GM23248 (cell line): ENCODE results near the gene IL17REL. TPM values are rescaled to one million over a fixed set of nuclear protein-coding genes. Genes with fewer than 3 reads are reported as not detected.

Source experiments
- DNase-seq: peaks from one replicate; pipeline ENCODE4 v3.0.0-alpha.2; 2015
- H2AFZ ChIP-seq: fragments of 200-600 bp; sonication (generic); 2 replicates; pipeline ENCODE4 v1.6.1; 2016; ENCODE audit warnings: antibody characterized with exemption
- H3F3A ChIP-seq: fragments of 200-600 bp; sonication (generic); 2 replicates; pipeline ENCODE4 v1.6.1; 2016; ENCODE audit warnings: mild to moderate bottlenecking, antibody characterized with exemption, mixed run types; ENCODE audit not compliant: insufficient read depth
- H3K27ac ChIP-seq: fragments of 200-600 bp; sonication (generic); 2 replicates; pipeline ENCODE4 v1.5.1; 2016; ENCODE audit warnings: mild to moderate bottlenecking
- H3K27me3 ChIP-seq: fragments of 200-600 bp; sonication (generic); replicated peaks from 2 replicates; pipeline ENCODE4 v1.6.1; 2016; ENCODE audit warnings: mild to moderate bottlenecking; ENCODE audit not compliant: insufficient read depth
- H3K36me3 ChIP-seq: fragments of 200-600 bp; sonication (generic); 2 replicates; pipeline ENCODE4 v1.6.1; 2016; ENCODE audit warnings: low read depth, mild to moderate bottlenecking
- H3K4me1 ChIP-seq: fragments of 200-600 bp; sonication (generic); 2 replicates; pipeline ENCODE4 v1.6.1; 2016; ENCODE audit warnings: mild to moderate bottlenecking; ENCODE audit not compliant: insufficient read depth
- H3K4me2 ChIP-seq: fragments of 200-600 bp; sonication (generic); one replicate; pipeline ENCODE4 v1.6.1; 2016; ENCODE audit warnings: mild to moderate bottlenecking; ENCODE audit not compliant: unreplicated experiment
- H3K4me3 ChIP-seq: fragments of 200-600 bp; sonication (generic); 2 replicates; pipeline ENCODE4 v1.5.1; 2016; ENCODE audit warnings: mild to moderate bottlenecking
- H3K79me2 ChIP-seq: fragments of 200-600 bp; sonication (generic); 2 replicates; pipeline ENCODE4 v1.6.1; 2016; ENCODE audit warnings: mild to moderate bottlenecking; ENCODE audit not compliant: insufficient read depth
- H3K9ac ChIP-seq: fragments of 200-600 bp; sonication (generic); 2 replicates; pipeline ENCODE4 v1.6.1; 2016; ENCODE audit warnings: mild to moderate bottlenecking
- H3K9me2 ChIP-seq: fragments of 200-600 bp; sonication (generic); 2 replicates; pipeline ENCODE4 v1.6.1; 2016; ENCODE audit warnings: mixed run types, mild to moderate bottlenecking, moderate library complexity; ENCODE audit not compliant: insufficient read depth
- H3K9me3 ChIP-seq: fragments of 200-600 bp; sonication (generic); one replicate; pipeline ENCODE4 v1.6.1; 2017; ENCODE audit warnings: low read depth
- H4K20me1 ChIP-seq: fragments of 200-600 bp; sonication (generic); 2 replicates; pipeline ENCODE4 v1.6.0; 2016; ENCODE audit not compliant: insufficient read depth
- EZH2 ChIP-seq: fragments of 200-600 bp; sonication (generic); IDR thresholded peaks from 2 replicates; pipeline ENCODE4 v1.6.1; 2018; ENCODE audit warnings: antibody characterized with exemption, mild to moderate bottlenecking; ENCODE audit not compliant: insufficient read depth, poor library complexity, severe bottlenecking
- EZH2phosphoT487 ChIP-seq: fragments of 200-600 bp; sonication (generic); IDR thresholded peaks from 2 replicates; pipeline ENCODE4 v1.6.1; 2018; ENCODE audit warnings: antibody characterized with exemption, moderate library complexity, mild to moderate bottlenecking, low read depth; ENCODE audit not compliant: insufficient read depth
- WGBS, 2 experiments: methylation state at CpG; one replicate each; pipeline ENCODE4 v1.1.6; 2015 to 2017; ENCODE audit warnings: low lambda C conversion rate in 2 of 2, low coverage in 1 of 2; ENCODE audit errors: missing lambda C conversion rate in 2 of 2; 5-methylcytosine and 5-hydroxymethylcytosine counted together
- in situ Hi-C: fragments of 300-500 bp; cut with MboI; formaldehyde crosslinking; loops from 2 replicates; pipeline ENCODE4 v1.15.0; 2020
- polyA plus RNA-seq: library from polyadenylated mRNA; unstranded; fragments of >200 nt; fragmentation: Nextera tagmentation; extraction: Ambion mirVana; gene quantifications from 2 replicates; pipeline ENCODE4 v1.2.1, GENCODE V29; 2016
- total RNA-seq: library from RNA; depleted of rRNA; stranded (reverse); fragments of >200 nt; shearing (Covaris generic); gene quantifications from 2 replicates; pipeline ENCODE4 v1.2.3, GENCODE V29; 2014

The IL17REL gene
- total and polyA plus RNA-seq, 2 experiments from 2014 or later: not detected

DNA sequence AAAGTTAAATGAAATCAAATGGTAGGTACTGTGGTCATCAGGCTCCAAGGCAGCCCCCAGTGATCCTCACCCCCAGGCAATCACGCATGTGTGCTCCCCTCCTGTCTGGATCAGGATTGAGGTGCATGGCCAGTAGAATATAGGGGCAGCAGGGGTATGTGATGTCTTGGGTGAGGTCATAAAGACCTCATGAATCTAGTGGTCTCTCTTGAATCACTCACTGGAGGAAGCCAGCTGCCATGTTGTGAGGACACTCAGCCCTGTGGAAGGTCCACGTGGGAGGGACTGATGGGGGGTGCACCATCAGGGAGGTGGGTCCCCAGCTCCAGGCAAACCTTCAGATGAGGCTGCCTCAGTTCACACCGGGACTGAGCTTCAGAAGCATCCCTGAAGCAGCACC lies 6.8 kb upstream of the IL17REL start:
- H3K4me3 ChIP-seq: no peak overlapping the region
- no peaks in the 10 kb centered on the region for H3F3A ChIP-seq
- H3K27ac ChIP-seq: no peak overlapping the region
- H3K9me2 ChIP-seq: no peaks in the 10 kb centered on the region
- in situ Hi-C loops: no loop called here
- peaks cover 24% of the 10 kb centered on the region for H3K27me3 ChIP-seq
- H3K9me3 ChIP-seq: no peaks in the 10 kb centered on the region
- H3K4me2 ChIP-seq: no peak overlapping the region
- H3K79me2 ChIP-seq: no peaks in the 10 kb centered on the region
- H4K20me1 ChIP-seq: no peaks in the 10 kb centered on the region
- H3K36me3 ChIP-seq: no peaks in the 10 kb centered on the region
- DNase-seq: no peak
- TF ChIP-seq EZH2phosphoT487: no peak
- TF ChIP-seq EZH2: no peak
- H3K9ac ChIP-seq: no peak overlapping the region
- WGBS, 2 experiments: 41 to 49% methylated on average over 3 of the region's 3 CpGs
- no peaks in the 10 kb centered on the region for H3K4me1 ChIP-seq
- no peak overlapping the region for H2AFZ ChIP-seq

DNA sequence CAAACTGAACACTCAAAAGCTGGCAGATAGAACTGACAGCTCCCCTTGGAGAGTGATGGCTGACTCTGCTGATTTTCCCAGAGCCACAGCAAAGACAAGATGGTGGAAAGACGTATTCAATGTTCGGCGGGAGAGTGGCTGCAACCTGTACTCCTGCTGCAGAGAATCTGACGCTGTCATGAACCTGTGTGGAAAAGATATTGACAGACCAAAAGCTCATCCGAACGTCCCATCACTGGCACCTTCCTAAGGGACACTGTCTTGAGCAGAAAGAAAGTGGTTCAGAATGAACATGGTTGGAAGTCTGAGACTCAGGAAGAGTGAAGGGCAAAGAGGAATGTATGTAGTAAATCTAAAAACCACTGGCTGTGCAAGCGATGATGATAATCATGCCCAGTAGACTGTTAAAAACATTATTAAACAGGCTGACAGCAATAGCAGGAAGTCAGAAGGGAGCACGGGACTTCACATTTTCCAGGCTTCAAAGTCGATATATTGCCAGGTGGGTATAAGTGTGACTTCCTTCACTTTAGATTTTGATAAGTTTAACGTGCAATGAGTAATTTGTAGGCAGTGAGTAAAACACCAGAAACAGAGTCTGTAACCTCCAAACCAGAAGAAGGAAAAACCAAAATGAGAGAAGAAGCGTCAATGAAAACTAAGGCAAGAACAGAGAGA lies 6.2 kb upstream of the IL17REL start:
- H3K79me2 ChIP-seq: no peaks in the 10 kb centered on the region
- no peaks in the 10 kb centered on the region for H3K9me3 ChIP-seq
- H3K27me3 ChIP-seq: peaks cover 29% of the 10 kb centered on the region
- H3K4me2 ChIP-seq: no peak overlapping the region
- no peak overlapping the region for H3K9ac ChIP-seq
- no peak overlapping the region for H2AFZ ChIP-seq
- H3K4me1 ChIP-seq: no peaks in the 10 kb centered on the region
- H4K20me1 ChIP-seq: no peaks in the 10 kb centered on the region
- no peak for DNase-seq
- no peaks in the 10 kb centered on the region for H3K9me2 ChIP-seq
- H3K36me3 ChIP-seq: no peaks in the 10 kb centered on the region
- 68% methylated on average over 11 of the region's 11 CpGs for WGBS, 2 experiments
- in situ Hi-C loops: no loop called here
- no peak overlapping the region for H3K4me3 ChIP-seq
- H3K27ac ChIP-seq: no peak overlapping the region
- no peak for TF ChIP-seq EZH2
- TF ChIP-seq EZH2phosphoT487: no peak
- no peaks in the 10 kb centered on the region for H3F3A ChIP-seq

DNA sequence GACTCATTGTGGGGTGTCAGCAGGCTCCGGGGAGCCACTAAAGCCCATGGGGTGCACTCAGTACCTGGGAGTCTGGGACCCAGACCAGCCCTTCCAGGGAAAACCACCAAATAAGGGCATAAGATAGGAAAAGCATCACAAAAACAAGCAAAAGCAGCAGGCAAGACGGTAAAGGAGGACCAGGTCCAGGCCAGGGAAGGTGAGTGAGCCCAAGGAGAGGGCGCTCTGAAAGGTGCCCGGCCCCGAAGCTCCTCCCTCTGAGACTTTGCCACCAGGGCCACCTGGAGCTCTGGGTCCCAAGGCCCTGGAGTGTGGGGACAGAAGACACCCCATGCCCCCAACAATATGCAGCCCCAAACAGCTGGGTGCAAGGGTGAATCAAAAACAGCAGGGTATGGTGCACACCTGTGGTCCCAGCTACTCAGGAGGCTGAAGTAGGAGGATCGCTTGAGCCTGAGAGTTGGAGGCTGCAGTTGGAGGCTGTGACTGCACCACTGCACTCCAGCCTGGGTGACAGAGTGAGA lies 5.2 kb upstream of the IL17REL start:
- Histone ChIP-seq H3K9me3 (no peaks in the 10 kb centered on the region), H3F3A (no peaks in the 10 kb centered on the region), H3K27me3 (peaks cover 38% of the 10 kb centered on the region), H3K27ac (no peak overlapping the region), H3K4me1 (no peaks in the 10 kb centered on the region), H2AFZ (no peak overlapping the region), H3K9me2 (no peaks in the 10 kb centered on the region), H3K79me2 (no peaks in the 10 kb centered on the region), H3K4me3 (no peak overlapping the region), H3K36me3 (no peaks in the 10 kb centered on the region), H4K20me1 (no peaks in the 10 kb centered on the region), H3K4me2 (no peak overlapping the region), H3K9ac (no peak overlapping the region)
- 81 to 82% methylated on average over 6 of the region's 6 CpGs for WGBS, 2 experiments
- no peak for DNase-seq
- TF ChIP-seq EZH2: no peak
- TF ChIP-seq EZH2phosphoT487: no peak
- in situ Hi-C loops: no loop called here

DNA sequence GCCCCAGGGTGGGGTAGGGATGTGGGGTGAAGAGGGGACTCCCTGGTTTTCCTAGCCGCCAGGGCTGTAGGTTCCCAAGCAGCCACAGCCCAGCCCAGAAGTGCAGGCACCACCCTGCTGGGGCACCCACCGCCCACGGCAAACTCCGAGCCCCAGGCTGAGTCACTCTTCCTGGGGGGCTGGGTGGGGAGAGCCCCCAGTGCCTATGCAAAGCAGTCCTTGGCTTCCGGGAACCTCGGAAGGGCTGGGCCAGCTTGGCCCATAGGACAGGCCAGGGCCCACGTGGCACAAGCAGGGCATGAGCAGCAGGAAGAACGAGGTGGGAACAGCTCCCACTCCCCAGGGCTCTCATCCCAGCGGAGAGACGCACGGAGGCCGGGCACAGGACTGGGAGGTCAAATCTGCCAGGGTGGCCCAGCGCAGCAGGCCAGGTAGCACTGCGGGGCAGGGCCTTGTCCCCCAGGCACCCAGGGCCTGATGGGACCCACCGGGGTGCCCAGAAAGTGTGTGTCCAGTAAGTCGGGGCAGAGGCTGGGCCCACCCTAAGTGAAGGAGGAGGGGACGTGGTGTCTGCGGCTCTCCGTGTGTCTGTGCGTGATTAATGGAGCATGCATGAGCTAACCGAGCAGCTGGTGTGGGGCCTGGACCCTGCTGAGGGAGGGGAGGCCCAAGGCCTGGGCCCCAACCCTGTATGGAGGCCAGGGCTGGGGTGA lies 4.6 kb upstream of the IL17REL start:
- Histone ChIP-seq H3K27ac (no peak overlapping the region), H3K27me3 (peaks cover 42% of the 10 kb centered on the region)

More for the DNA sequence above, 4.6 kb upstream of the IL17REL start:
- Histone ChIP-seq H3K4me2 (no peak overlapping the region), H3K4me1 (no peaks in the 10 kb centered on the region), H4K20me1 (no peaks in the 10 kb centered on the region), H3K9me3 (no peaks in the 10 kb centered on the region), H2AFZ (no peak overlapping the region), H3K79me2 (no peaks in the 10 kb centered on the region), H3F3A (no peaks in the 10 kb centered on the region), H3K36me3 (no peaks in the 10 kb centered on the region), H3K9ac (no peak overlapping the region), H3K4me3 (no peak overlapping the region), H3K9me2 (no peaks in the 10 kb centered on the region)
- TF ChIP-seq EZH2: no peak
- TF ChIP-seq EZH2phosphoT487: no peak
- WGBS, 2 experiments: 47% methylated on average over 17 to 21 of the region's 21 CpGs
- DNase-seq: no peak
- in situ Hi-C loops: no loop called here
